Hematopoietic multipotent progenitor cell treated with erythropoietin and hydrocortisone succinate and interleukin-3 and kit ligand, for 15 days (in vitro differentiated cells): Measurements from ENCODE around the gene AGAP1.

Experiments used
- DNase-seq: peaks from one replicate; pipeline ENCODE4 v3.0.0-alpha.2; 2015; ENCODE audit warnings: low spot score

The AGAP1 gene

DNA sequence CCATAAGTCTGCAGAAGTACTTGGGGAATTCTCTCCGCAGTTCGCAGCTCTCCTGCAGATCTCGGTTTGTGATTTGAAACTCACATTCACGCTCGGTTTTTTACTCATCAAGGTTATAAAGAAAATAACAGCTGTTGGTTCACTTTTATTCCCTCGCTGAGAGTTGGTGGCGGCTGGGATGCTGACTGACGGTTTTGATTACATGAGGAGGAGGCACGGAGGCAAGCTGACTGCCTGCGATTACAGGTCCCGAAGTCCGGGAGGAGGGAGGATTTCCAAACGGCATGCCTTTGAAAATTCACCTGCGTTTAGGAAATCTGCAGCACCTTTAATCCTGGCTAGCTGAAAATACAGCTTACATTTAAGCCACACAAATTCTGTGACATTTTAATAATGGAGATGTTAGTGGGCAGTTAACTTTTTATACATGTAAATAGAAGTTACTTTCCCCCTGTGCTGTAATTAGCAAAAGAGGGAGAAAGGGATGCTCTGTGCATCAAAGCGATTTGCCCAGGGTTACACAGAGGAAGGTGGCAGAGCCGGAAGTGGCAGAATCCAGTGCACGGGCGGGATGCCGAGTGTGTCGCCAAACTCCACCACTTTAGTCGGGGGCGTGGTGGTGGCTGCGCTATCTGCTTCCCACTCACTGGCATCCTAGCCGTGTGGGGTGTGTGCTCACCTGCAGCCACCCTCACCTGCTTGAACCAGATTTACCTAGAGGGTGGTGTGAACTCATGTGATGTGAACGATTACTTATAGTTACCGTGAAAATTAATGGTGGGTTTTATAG is 14.7 kb downstream of the AGAP1 start:
- no peak for DNase-seq

DNA sequence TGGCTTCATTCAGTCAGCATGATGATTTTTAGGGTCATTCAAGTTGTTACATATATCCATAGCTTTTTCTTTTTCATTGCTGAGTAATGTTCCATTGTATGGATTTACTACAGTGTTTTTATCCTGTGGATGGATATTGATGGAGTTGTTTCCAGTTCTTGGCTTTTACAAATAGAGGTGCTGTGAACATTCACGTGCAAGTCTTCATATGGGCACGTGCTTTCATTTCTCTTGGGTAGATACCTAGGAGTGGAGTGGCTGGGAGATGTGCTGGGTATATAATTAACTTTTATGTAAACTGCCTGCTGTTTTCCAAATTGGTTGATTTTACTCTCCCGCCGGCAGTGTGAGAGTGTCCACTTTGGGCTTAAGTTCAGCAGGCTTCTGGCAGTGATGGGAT is 16.5 kb downstream of the AGAP1 start:
- DNase-seq: no peak

DNA sequence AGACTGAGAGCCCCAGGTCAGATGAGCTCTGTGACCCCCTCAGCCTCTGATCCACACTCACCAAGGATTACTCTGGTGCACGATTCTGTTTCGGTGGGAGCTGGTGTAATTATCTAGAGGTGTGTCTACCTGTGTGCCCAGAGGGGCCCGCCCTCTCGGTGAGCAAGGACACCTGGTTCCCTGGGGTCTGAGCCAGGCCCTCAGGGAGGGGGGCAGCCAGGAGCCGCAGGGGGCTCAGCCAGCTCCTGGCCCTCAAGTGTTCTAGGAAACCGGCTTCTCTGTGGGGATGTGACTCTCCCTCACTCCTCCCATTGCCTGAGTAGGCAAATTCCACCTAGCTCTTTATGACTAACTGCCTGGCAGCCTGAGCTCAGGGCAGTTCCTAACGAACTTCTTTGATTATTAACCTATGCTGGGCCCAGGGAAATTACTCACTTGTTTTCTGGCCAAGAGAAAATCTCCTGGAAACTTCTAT is 17.4 kb downstream of the AGAP1 start:
- no peak for DNase-seq

DNA sequence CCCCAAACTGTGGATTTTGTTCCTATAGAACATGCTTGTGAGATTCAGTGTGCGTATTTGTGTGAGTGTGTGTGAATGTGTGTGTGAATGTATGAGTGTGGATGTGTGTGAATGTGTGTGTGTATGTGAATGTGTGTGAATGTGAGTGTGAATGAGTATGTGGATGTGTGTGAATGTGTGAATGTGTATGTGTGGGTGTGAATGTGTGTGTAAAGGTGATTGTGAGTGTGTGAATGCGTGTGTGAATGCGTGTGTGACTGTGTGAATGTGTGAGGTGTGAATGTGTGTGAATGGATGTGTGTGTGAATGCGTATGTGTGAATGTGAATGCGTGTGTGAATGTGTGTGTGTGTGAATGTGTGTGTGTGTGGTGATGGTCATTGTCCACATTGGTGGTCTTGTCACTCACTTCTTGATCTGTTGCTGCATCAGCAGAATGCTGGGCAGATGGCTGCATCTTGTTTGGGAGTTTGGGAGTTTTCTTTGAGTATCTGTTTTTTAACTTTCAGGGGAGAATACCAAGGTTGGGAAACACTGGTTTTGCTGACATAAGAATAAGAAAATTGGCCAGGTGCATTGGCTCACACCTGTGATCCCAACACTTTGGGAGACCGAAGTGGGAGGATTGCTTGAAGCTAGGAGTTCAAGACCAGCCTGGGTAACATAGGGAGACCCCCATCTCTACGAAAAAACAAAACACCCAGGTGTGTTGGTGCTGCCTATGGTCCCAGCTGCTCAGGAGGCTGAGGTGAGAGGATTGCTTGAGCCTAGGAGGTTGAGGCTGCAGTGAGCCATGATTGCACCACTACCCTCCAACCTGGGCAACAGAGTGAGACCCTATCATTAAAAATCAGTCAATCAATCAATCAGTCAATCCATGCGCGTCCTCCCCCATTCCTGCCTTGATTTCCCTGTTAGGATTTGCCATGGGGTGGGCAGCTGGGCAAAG is 18.2 kb downstream of the AGAP1 start:
- no peak for DNase-seq

DNA sequence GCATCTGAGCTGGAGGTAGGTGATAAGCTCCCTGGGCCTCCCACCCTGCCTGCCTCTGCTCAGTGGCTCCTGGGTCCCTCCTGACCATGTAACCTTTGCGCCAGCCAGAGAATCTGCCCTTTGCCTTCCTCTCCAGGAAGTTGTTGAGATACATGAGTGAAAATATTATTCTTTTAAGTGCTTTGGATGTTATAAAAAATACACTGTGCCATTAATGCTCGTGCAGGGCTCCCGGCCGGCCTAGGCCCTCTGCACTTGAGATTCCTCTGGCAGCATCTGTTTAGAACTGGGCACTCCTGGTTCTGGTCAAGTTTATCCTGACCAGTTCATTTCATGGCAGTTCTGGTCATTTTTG is 18.8 kb downstream of the AGAP1 start:
- no peak for DNase-seq

DNA sequence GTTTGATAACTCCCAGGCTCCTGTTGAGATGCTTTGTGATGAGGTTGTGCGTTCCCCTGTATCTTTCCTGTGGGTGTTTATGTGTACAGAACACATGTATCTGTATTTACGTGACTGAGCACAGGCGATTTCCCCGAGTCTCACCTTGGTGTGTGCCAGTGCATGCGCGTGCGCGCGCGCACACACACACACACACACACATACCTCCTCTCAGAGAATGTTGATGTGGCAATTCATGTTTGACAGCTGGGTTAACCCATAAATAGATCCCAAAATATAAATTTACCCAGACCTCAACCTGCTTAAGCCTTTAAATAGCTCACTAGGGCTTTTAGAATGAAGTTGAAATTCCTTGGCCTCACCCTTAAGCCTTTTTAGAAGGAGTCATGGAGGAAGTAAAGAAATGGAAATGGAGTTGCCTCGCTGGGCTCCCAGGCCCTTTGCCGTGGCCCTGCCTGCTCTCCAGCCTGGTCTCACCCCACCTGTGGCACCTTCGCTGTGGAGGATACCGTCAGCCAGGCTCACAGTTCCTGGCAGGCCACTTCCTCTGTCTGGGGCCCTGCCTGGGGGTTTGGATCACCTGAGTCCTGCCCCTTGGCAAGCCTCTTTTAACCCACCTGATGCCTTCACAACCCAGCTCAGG is 20.3 kb downstream of the AGAP1 start:
- no peak for DNase-seq

DNA sequence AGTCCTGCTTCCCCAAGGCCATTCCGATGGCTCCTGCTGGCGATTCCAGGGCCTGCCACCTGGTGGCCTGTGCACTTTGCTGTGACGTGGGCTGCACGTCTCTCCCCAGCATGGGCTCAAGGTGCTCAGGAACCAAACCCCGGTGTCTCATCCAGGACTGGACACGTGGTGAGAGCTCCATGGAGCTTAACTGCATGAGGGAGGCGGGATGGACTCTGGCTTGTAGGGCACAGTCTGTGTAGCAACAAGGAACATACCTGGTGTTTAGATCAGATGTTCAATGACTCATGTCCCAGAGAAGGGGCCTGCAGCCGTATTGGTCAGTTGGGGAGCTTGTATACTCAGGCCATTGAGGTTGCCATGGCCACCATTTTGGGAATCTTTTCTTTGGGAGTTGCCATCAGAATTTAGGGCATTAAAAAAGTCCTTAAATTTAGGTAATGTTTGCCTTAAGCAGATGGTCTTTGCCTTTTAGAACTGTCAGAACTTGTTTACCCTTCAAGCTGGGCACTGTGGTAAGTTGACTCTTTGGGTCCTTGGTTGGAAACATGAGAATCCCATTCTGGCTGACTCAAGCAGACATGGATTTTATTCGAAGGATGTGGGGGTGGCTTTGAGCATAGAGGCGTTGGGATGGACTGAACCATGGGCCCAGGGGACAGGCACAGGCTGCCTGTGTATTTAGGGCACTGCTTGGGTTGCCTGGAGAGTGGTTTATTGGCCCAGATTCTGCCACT is 21.0 kb downstream of the AGAP1 start:
- no peak for DNase-seq

DNA sequence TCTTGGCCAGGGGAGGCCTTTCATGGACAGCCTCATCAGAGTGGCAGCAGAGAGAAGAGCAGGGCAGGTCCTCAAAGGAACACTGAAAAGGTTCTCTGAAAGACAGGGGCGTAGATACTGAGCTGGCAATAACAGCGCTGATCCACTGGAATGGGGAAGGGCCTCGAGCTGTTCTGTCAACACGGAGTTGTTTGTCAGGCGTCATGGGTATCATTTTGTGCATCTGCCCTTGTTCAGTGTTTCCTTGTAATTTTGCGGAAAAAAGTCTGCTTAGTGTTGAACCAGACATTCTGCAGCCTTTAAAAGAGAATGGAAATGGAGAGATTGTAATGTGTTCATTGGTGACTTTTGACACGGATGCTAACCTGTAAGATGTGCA is 21.5 kb downstream of the AGAP1 start:
- no peak for DNase-seq

DNA sequence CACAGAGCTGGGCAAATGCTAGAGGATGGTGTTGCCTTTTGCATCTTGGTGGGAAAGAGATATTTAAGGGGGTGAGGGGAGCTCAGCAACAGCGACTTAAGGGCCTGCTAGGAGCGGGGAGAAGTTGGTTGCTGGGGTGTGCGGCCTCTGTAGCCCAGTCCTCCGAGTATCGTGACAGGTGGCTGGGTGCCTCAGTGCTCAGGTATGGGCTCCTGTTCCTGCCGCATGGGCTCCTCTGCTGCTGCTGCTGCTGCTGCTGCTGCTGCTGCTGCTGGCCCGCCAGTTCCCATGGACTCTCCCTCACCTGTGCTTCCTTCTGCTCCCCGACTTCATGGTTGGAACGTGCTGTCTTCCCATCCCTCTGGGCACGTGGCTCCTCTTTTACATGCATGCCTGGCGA is 22.0 kb downstream of the AGAP1 start:
- DNase-seq: no peak

DNA sequence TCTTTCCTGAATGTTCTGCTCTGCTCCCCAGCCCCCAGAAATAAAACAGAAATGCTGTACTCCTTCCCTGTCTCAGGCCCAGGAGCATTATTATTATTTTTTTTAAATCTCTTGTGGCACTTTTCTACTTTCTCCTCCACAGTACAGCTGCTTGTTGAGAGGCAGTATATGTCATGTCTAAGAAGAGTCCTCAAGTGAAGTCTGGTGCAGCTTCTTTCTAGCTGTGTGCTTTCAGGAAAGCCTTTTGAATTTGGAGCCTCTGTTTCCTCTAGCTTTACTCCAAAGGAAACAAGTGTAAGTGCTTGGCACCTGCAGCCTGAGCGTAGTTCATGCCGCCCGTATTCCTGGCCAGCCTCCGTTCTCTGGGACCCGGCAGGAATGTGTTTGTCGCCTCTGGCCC is 22.4 kb downstream of the AGAP1 start:
- DNase-seq: no peak

DNA sequence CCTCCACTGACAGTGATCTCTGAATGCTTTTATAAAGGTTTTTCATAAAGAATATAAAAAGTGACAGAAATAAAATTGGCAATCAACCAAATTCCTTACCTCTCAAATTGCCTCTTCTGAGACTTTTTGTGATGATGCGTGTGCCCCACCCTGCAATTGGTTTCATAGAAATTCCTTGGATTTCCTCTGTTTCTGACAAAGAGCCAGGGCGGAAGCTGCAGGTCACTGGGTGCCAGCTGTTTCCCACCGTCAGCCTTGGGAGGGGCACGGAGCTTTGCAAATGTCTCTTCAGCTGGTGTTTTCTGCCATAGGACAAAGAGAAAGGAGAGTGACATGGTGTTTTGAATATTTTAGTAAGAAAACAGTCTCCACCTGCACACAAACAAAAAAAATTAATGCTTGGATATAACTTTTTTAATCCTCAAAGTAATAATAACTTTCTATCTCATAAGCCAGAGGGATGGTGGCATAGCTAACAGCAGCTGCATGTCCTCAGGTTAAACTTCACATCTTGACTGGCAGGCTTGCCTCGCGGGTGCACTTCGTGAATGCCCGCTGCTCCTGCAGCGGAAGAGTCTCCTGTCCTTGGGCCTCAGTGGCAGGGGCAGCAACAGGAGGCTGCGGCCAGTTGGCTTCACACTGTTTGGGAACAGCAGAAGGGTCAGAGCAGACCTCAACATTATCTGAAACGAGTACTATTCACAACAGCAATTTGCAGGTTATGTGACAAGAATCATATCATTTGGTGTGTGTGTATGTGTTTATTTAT is 24.7 kb downstream of the AGAP1 start:
- no peak for DNase-seq

DNA sequence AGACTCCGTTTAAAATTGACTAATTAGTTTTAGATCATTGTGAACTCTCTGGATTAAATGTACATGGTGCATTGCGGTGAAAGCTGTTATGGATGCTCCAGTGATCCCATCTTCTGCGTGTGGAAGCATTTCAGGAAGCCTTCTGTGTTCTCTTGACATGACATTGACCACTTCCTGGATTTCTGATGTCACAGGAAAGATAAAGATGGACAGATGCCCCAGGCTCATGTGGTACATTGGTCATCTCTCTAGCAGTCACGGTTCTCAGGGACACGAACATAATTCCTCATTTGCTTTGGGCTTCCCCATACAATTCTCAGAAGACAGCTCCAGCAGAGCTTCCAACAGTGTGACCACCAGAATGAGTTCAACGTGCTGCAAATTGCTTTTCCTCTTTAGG is 26.9 kb downstream of the AGAP1 start:
- DNase-seq: no peak

DNA sequence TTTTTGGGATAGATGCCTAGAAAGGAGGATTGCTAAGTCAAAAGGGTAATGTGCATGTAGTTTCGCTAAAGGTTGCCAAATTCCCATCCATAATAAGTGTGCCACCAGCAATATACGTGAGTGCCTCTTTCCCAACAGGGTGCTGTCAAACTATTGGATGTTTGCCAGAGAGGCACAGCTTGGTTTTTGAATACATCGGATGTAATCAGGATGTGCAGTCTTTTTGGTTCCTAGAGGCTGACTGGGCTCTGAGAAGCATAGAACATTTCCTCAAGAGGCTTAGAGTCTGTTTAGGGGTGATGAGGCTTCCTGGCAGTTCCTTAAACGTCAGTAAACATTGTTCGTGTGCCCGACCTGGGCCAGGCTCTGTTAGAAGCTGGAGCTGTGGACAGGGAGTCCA is 28.0 kb downstream of the AGAP1 start:
- DNase-seq: peak; percentile 5

DNA sequence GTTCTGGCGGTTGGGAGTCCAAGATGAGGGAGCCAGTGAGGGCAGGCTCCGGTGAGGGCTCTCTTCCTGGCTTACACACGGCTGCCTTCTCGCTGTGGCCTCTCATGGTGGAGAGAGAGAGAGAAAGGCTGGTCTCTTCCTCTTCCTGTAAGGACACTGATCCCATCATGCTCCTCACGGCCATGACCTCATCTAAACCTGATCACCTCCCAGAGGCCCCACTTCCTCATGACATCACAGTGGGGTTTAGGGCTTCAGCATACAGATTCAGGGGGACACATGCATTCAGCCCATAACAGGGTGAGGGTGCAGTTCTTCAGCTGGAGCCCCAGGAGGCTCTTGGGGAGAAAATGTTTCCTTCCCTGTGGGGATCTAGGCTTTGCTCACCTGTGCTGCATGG is 29.2 kb downstream of the AGAP1 start:
- no peak for DNase-seq

DNA sequence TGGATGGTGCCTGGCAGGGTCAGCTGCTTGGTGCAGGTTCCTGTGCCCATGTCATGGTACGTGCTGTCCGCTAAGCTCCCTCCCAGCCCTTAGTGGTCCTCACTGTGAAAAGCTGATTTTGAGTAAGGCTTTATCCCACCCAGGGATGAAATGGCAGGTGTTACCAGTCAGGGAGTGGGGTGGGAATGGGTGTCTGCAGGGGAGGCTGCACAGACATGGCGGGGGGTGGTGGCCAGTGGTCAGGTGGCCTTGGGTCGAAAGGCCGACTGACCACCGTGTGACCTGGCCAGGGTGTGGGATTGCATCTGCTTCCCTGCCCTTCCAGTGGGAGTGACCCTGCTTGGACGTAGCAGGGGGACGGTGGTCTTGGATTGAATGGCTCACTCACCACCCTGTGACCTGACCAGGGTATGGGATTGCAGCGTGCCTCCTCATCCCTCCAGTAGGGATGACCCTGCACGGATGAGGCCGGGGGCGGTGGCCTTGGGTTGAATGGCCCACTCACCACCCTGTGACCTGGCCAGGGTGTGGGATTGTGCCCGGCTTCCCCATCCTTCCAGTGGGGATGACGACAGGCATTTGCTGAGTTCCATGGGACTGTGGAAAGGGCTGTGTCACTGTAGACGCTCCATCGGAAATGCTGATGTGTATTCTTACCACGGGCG is 29.8 kb downstream of the AGAP1 start:
- no peak for DNase-seq

DNA sequence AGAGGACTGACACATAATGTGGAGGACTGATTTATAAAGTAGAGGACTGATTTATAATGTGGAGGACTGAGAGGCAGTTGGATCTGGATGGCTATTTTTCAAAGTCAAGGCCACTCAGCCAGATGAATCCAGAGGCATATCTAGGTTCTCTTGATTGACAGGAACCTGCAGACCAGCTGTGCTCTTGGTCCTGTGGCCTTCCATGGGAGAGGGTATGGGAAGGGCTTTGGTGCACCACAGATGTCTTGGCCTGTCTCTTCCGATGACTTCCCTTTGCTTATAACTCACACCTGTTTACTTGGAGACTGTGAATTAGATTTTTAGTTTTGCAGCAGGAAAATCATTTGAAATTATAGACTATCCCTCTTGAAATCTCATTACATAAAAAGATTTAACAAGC is 32.3 kb downstream of the AGAP1 start:
- no peak for DNase-seq

DNA sequence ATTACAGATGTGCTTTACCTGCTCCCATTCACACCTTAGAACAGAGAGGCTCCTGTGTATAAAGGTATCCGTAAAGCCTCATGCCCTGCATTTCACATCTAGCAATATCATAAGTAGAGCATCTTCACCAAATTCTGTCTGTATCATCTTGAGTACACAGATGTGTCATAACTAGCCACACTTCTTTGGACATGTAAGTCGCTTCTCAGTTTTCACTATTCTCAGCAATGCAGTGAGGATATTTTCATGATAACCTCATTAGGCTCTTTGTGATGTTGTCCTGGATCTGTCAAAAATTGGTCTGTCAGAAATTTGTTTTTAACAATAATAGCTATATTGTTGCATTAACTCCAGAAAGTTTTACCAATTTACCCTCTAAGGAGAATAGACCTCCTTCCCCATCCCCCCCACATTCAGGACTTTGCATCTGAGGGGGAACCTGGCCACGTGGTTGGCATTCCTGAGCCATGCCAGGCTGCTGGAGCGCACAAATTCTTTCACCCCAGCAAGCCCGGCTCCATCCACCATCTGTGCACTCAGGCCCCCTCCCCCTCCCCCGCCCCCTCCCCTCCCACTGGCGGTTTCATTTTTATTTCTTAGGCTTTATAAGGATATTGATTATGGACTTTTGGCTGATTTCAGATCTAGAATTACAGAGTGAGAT is 34.1 kb downstream of the AGAP1 start:
- no peak for DNase-seq

DNA sequence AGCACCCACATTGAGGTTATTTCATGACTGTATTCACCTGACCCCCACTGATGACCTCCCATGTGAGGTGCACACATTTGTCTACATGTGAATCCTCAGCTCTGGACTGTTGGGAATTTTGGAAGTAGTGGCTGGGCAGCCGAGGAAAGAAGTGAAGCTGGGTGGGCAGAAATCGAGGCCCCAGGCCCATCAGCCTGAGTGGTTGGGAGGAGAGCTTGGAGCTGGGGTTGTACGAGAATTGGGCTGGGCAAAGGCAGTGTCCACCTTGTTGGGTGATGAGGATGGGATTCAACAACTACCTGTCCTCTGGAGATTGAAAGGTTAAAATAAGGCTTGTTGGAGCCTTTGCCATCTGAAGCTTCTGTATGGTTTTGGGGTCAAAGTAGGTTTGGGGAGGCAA is 35.8 kb downstream of the AGAP1 start:
- DNase-seq: no peak

DNA sequence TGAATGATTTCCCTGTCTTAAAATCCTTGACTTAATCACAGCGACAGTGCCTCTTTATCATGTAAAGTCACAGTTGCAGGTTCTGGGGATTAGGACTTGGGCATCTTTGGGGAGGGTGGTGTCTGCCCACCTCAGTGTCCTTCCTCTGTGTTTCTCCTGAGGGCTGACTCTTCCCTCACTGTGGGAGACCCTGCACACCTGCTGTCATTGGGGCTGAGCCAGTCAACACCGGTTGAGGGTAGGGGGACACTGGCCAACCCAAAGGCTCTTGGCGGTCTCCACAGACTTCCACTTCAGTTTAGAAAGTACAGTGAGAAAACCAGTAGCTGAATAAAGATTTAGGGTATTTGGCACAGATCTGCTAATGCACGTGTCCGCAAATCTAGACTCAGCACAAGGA is 36.9 kb downstream of the AGAP1 start:
- no peak for DNase-seq

DNA sequence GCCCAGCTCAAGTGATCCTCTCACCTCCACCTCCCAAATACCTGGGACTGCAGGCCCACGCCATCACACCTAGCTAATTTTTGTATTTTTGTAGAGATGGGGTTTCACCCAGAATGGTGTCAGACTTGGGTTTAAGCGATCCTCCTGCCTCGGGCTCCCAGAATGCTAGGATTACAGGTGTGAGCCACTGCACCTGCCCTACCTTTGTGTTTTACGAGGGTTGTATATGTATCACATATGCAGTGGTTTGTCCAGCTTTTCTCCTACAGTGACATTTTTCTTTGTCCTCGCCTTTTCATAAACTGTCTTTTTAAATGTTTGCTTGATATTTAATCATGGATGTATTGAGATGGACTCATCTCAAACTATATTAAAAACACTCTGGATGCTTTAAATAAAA is 38.5 kb downstream of the AGAP1 start:
- no peak for DNase-seq
